T47D (cell line): Measurements from ENCODE around the gene TENM3.

Experiments
- DNase-seq, 2 experiments: peaks; one replicate each; pipeline versions ENCODE4 v3.0.0 to v3.0.0-alpha.2; 2011 to 2012; ENCODE audit warnings: low read depth in 1 of 2, low spot score in 1 of 2
- JUND ChIP-seq: IDR thresholded peaks from 2 replicates; pipeline ENCODE4 v1.6.1; 2012; ENCODE audit warnings: low read depth
- in situ Hi-C: cut with HindIII; loops from 2 replicates; pipeline ENCODE4 v1.10.0; 2016; ENCODE audit warnings: low sequenced_read_pairs, low pct_unique_long_range_greater_than_20kb

TENM3 gene

GRCh38 chr4:182418054-182418734, 175.0 kb downstream of the TENM3 start:
- TF ChIP-seq JUND = no peak
- in situ Hi-C loops = no loop called here
- DNase-seq = no peak

DNA sequence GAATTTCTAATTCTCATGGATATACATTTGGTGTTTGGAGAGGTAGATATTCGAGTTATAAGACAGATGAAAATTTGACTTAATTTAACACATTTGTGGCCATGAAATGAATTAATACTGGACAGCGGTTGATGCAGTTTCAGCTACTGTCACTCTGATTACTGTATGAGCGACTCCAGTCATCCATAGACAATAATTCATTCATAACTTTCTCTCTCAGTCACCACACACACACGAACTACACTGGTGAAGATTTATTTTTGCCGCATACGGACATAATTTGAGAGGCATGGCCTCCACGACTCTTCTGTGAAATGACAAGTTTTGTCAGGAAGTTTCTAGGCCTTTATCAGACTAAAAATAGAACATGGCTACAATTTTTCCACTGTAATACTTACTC, 177.0 kb downstream of the TENM3 start:
- no peak for TF ChIP-seq JUND
- DNase-seq = no peak
- in situ Hi-C loops = no loop called here

DNA sequence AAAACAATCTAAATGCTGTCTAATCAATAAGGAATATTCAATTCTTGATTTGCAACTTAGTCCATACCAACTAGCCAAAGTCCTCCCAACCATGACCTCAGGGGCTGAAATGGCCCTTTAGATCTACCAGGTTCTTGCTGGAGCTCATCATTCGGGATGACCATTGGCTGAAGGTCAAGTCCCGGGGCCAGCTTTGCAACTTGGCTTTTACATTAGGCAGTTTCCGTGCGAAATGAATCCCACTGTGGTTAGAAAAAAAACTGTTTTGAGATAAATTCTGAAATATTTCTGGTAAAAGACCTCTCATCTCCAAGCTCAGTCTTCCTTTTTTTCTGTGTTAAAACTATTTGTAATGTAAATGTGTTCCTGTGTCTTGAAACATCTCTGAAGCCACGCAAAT, 178.6 kb downstream of the TENM3 start:
- DNase-seq = no peak
- TF ChIP-seq JUND = no peak
- in situ Hi-C loops = no loop called here

DNA sequence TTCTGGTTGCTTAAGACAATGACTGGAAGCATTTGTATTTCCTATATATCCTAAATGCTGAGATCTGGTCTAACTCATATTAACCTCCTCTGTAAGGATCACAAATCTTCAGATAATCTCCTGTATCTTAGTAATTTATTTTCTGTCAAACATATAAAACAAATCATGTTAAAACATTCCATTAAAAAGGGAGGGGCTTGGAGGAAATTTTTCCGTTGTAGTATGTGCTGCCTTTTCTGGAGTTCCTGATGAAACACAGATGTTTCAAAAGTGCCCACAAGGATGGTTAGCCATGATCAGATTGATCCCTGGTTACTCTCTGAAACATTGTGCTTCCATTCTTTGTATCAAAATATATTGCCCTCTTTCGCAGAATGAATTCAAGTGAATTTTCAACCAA, 182.1 kb downstream of the TENM3 start:
- no peak for DNase-seq
- in situ Hi-C loops = no loop called here
- no peak for TF ChIP-seq JUND

DNA sequence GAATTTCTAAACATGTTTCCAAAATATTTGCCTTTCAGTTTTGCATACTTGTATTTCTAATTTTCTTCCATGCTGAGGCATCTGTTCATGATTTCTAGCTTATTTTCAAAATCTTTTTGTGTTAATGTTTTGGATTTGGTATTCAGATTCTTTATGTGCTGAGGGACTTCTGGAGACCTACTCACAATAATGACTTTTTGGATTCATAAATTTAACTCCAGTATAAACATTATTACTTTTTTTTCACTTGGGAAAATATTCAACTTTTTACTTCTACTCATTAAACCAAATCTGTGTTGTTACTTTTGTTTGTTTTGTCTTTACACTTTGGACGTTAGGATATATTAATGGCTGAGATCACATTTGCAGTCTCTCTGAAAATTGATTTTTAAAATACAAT, 183.7 kb downstream of the TENM3 start:
- no peak for TF ChIP-seq JUND
- in situ Hi-C loops = no loop called here
- DNase-seq = no peak

DNA sequence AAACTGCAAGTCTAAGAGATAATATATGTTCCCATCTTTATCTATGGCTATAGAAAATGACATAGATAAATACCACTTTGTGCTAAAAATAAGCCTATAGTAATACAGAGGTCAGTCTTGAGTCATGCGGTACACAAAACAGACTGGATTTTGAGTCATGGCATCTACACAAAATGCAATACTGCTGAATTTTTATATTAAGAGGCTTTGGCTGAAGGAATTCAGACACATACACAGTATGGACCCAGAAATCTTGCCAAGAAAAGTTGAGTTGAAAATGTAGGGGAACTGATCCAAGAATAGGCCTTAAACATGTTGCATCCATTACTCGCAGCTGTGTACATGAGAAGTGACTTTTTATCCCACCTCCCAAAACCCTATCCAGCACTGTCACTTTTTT, 184.4 kb downstream of the TENM3 start:
- TF ChIP-seq JUND = no peak
- DNase-seq = no peak
- in situ Hi-C loops = no loop called here

DNA sequence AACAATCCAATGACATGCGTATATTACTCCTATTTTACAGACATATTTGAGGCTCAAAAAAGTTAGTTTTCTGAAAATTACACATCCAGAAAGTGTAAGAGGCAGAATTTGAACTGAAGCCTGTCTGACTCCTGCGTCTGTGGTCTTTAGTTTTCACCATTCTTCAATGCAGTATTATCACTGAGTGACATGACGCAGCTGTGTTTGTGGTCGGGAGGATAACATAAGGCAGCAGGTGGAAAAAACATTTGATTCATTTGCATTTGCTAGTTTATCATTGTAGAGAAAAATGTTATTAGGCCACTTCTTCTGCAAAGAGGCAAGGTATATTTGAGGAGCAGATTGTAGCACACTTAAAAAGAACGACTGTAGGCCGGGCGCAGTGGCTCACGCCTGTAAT, 186.7 kb downstream of the TENM3 start:
- in situ Hi-C loops = no loop called here
- DNase-seq = no peak
- no peak for TF ChIP-seq JUND

GRCh38 chr4:182432819-182433218, 189.6 kb downstream of the TENM3 start:
- in situ Hi-C loops = no loop called here
- no peak for DNase-seq
- TF ChIP-seq JUND = no peak

DNA sequence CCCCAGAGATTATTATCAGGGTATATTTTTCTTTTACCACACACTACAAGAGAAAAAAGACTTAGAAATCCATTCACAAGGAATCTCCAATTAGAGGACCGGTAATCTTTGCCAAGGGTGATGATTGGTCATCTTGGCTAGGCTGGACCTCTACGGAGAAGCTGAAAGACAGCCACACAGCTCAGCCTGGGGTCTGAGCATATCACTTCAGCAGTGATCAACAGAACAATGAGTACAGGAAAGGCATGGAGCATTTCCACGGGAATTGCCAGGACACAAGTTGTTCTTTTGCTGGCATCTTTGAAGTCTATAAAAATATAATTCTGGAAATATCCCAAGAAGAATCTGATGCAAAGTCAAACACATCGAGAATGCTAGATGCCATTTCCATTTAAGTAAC, 191.5 kb downstream of the TENM3 start:
- no peak for DNase-seq
- in situ Hi-C loops = no loop called here
- no peak for TF ChIP-seq JUND

DNA sequence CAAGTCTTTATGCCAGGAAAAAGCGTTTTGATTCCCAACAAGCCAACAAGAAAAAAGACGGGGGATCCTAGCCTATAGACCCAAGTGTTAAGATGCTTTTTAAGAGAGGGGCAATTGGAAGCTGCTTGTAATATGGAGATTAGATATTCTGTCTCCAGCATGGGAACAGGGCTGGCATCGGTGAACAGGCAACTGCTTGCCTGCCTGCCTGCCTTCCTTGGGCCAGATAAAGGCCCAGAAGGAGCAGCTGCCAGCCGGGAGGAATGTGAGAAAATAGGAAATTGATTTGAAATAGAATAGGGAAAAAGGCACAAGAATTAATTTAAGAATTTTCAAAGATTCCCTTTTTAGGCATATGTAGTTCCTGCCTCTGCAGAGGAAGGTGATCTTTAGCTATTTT, 192.2 kb downstream of the TENM3 start:
- in situ Hi-C loops = no loop called here
- TF ChIP-seq JUND = no peak
- DNase-seq = no peak

- TF ChIP-seq JUND = no peak
- DNase-seq = no peak
- in situ Hi-C loops = no loop called here
Measured at GRCh38 chr4:182443070-182443469, 199.9 kb downstream of the TENM3 start.

- TF ChIP-seq JUND = no peak
- in situ Hi-C loops = no loop called here
- DNase-seq = no peak
Measured at GRCh38 chr4:182447767-182448280, 204.6 kb downstream of the TENM3 start.

- in situ Hi-C loops = no loop called here
- DNase-seq = peak; percentile 94 to 95
- no peak for TF ChIP-seq JUND
Measured at GRCh38 chr4:182448281-182449151, 205.3 kb downstream of the TENM3 start.
